CD4-positive, alpha-beta T cell treated with Interleukin-15 for 4 hours (primary cell): Measurements from ENCODE around the gene FAM110C.
A peak's percentile ranks its signal among the peaks of the same experiment; 100 is the strongest.
"Not testable (repeated sequence)": the region's sequence is repeated elsewhere in the genome, so short reads cannot be mapped to it uniquely, and the experiment has no call there.

Experiments
- DNase-seq: peaks from one replicate; pipeline ENCODE4 v3.0.0-alpha.2; 2020; ENCODE audit warnings: low spot score

The FAM110C gene

DNA sequence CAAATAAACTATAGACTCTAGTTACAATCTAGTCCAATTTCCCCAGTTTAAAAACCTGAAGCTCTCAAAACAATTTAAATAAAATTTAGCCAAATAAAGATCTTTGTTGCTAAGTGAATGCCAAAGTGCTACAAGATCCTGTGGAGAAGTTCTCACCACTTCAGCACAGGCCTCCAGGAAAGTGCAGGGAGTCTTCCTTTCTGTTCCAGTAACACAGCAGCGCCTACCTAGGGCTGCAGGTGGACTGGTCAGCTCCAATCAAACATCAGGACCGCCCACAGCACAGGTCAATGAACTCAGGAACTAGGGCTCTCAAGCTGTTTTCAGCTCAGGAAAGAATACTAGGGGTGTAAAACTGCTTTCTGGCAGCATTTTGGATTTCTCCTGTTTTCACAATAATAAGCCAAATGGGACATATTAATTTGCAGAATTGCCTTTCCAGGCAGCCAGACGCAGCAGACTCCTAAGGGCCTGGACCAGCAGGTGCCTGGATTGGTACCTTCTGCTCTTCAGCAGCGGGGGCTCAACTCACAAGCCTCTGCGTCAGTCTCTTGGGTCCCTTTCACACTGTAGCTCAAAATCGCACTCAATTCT is 1.5 kb downstream of the FAM110C start:
- DNase-seq, result no peak

DNA sequence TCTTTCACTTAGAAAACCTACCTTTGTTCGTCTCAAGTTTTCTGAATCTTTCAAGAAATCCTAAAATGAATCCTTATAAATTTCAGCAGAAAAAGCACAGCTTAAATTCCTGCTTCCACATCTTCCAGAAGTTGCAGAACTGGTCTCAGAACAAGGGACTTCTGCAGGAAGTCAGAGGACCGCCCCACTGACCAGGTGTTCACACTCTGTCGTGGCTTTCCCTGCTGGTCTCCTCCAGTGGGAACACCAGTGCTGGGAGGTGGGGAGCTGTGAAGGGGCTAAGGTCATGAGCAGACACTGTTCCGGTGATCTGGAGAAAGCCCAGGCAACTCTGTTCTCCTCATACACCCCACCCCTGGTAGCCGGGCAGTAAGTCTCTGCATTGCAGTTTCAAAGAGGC is 3.5 kb downstream of the FAM110C start:
- DNase-seq, result no peak

DNA sequence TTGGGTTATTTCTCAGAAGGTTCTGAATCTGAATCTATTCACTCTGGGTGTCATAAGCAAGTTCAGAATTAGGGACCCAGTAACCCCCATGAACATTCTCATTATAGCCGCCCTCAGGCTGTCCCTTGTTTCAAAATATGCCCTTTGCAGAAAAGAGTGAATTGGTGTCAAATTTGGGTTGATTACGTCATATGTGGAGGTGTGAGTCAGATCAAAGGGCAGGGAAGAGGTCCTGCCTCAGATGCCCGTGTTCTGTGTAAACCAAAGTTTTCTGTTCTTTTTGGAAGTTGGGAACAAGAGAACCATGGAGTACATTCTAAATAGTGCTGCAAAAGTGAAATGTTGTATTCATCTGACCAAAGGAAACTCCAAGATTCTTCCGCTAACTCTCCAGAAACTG is 5.8 kb downstream of the FAM110C start:
- no peak for DNase-seq

DNA sequence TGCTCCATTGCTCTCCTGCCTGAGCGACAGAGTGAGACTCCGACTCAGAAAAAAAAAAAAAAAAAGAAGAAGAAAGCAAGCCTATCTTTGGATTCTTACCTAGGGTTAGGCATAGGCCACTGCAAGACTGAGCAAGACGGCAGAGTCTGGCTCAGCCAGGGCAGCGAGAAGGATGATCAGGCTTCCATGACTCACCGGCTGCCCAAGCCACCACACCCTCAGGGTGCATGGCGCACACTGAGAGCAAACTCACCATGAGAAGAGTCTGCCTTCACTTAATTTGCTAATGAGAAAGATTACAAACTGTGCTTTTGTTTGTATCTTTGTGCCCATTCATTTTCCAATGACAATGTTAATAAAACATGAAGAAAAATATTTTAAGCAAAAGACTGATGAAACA is 8.2 kb downstream of the FAM110C start:
- DNase-seq, result no peak

DNA sequence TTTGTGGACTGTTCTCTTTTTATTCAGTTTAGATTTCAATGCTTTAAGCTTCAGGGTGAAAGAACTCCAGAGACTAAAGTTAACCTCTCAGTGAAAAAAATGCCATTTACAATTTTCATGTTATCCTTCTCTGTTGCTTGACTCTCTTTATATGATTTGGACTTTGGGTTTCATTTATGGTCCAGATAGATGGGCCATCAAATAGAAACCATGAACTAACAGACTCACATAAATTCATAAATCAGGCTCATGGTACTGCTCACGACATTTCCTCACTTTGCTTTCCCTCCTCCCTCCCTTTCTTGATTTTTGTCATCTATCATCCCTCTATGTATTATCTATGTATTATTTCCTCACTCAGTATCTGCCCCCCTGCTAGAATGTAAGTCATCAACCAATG is 10.0 kb downstream of the FAM110C start:
- DNase-seq, result no peak

DNA sequence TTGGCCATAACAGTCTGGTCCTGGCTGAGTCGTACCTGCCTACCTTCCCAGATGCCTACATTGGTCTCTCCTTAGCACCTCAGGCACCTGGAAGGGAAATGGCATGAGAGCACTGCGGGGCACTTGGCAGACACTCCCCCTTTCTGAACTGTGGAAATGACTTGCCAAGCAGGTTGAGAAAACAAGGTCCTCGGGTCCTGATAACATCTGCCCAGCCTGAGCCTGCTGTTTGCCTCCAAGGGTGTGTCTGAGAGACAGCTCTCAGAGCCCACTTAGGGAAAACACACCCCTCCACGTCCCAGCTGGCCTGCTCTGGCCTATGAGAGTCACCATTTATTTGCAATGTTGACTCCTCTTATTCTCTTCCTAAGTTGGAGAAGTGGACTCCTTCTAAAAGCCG is 10.5 kb downstream of the FAM110C start:
- DNase-seq, result no peak

DNA sequence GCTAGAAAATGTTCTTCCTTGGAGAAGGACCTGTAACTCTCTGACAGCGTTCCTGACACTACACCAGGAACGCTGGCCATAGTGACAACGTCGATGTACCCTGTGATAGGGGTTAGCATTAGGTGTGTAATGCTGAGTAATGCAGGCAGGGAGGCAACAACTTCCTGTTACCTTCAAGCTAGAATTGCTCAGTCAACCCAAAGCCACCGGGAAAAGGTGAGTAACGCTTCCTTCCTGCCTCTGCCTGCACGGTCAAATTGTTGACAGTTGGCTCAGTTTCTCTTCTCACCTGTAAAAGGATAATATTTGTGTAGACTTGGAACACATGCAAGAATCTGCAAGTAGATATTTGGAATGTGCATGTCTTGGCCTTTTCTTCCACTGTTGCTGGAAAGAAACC is 12.7 kb downstream of the FAM110C start:
- peak; percentile 63 for DNase-seq

DNA sequence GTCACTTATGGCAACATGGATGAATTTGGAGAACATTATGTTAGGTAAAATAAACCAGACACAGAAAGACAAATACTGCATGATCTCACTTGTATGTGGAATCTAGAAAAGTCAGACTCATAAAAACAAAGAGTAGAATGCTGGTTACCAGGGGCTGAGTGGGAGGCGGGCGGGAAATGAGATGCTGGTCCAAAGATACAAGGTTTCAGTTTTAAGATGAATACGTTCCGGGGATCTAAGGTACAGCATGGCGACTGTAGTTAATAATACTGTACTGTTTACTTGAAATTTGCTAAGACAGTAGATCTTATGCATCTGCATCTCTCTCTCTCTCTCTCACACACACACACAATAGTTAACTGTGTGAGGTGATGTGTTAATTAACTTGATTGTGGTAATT is 14.2 kb downstream of the FAM110C start:
- DNase-seq, result no peak

DNA sequence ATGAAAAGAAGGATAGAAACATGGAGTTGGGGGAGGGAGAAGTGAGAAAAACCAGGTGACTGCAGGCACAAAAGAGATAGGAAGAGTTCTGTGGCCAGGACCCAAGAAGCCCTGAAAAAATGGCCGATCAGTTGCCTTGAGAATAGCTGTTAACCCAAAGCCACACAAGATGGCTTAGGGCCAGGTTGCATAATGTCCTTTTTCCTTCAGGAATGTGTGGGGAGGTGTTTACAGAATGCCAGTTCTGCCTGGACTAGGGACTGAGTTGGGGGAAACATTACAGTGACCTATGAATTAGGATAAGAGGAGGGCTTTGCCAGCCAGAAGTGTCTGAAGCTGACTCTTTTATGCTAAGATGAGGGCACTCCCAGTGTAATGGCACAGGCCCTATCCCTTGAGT is 17.1 kb downstream of the FAM110C start:
- DNase-seq, result no peak

DNA sequence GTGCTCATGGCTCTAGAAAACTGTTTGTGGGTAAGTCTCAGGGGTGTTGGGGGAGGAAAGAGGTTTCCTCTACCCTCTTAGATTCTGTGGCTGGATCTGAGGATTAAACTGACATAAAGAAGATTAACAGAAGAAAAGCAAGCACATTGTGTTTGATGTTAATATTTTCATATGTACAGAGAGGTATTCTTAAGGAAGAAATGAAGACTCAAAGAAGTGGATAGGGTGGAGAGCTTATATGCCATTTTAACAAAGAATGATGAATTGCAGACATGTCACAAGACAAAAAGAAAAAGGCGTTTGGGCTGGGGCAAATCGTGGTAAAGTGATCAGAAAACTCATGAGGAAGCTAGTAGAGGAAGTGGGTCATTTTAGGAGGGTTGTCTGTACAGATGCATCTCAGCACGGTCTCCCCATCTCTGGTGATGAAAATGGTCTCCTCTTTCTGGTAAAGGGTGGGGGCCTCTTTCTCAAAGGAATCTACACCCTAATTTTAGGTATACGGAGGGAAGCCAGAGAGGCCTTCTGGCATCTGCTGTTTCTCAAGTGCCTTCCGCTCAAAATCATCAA is 17.8 kb downstream of the FAM110C start:
- DNase-seq, result no peak

DNA sequence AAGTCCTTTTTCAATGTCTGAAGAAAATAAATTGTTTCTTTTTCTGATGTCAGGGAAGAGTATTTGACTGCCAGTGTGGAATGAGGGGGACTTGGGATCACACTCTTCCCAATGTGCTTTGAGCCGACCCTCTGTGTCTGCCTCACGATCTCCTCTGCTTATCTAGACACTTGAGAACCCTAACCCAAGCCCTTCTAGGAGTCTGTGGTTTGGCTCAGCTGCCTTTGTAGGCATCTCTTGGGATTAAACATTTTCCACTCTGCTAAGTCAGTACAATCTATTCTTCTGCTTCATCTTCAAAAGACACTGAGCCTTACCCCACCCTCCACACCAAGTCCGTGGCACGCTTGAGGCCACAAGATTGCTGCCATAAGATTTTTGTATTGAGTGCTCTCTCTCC is 19.4 kb downstream of the FAM110C start:
- no peak for DNase-seq

DNA sequence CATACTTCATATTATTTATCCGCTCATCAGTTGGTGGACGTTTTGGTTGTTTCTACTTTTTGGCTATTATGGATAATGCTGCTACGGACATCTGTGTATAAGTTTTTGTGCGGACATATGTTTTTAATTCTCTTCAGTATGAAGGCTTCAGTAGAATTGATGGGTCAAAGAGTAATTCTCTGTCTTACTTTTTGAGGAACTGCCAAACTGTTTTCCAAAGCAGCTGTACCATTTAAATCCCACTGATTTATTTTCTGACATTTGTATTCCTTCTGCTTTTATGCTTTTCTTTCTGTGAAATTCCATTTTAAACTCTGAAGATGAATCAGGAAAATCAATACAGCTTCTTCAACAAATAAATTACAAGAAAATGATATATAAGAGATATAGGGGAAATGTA is 20.8 kb downstream of the FAM110C start:
- DNase-seq, result no peak

DNA sequence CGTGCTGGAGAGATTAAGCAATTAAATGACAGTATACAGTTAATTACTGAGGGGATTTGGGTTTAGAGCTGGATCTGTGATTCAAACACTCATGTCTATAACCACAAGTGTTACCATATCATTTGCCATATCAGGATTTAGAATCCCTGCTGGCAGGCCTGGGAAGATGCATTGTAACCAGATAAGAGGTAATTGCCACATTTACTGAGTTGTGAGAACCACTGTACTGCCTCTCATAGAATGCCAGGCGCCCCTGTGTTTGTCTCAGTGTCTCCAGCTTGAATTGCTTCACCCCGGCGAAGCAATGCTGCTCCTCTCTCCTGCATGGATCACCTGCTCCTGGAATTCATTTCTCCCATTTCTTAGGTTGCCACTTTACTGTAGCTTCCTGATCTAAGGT is 21.7 kb downstream of the FAM110C start:
- not testable (repeated sequence) for DNase-seq

DNA sequence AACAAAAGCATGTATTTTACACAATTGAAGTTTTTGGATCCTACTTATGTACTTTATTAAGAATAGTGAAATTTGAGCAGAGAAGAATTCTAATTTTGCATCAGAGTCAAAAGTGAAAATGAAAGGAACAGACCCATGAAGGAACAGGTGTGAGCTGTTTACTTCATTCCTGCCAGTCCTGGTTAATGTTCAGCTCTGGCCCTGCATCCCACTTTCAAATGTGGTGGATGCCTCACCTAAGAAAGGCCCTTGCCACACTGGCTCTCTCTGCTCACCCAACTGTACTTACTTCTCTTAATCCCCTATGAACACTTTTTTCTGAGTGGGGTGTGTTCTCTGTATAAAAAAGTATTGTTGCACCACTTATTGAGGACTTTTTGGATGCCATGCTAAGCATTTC is 22.2 kb downstream of the FAM110C start:
- peak; percentile 7 for DNase-seq

DNA sequence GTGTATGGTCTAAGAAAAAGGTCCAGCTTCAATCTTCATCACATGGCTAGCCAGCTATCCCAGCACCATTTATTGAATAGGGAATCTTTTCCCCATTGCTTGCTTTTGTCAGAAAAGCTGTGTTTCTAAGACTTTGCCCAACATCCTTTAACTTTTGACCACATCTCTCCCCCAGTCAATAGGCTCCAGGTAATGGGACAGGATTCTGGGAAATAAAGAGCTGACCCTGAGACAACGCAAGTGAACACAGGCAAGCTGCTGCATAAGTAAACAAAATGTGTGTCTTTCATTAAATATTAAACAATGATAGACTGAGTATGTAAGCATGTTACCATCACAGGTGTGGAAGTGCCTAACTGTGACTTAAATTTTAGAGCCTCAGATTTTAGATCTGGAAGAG is 23.0 kb downstream of the FAM110C start:
- DNase-seq, result no peak

DNA sequence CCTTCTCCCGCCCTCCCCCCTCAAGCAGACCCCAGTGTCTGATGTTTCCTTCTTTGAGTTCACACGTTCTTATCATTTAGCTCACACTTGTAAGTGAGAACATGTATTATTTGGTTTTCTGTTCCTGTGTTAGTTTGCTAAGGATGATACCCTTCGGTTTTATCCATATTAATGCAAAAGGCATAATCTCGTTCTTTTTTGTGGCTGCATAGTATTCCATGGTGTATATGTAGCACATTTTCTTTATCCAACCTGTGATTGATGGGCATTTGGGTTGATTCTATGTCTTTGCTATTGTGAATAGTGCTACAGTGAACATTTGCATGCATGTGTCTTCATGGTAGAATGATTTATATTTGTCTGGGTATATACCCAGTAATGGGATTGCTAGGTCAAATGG is 24.1 kb downstream of the FAM110C start:
- not testable (repeated sequence) for DNase-seq

DNA sequence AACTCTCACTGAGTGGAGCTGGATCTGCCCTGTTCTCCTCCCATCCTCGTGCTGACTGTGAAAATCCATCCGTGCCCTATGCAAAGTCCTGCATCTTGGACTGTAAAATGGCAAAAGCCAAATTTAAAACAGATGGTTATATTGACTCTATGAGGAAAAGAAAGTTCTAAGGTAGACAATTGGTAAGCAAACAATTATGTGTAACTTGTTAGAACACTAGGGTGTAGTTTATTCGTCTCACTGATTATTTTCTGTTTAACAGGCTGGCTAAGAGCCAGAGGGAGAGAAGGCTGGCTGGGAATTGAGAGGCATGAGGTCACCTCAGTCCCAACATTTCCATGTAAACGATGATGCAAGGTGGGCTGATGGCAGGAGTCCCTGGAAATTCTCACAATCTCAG is 26.0 kb downstream of the FAM110C start:
- DNase-seq, result not testable (repeated sequence)

DNA sequence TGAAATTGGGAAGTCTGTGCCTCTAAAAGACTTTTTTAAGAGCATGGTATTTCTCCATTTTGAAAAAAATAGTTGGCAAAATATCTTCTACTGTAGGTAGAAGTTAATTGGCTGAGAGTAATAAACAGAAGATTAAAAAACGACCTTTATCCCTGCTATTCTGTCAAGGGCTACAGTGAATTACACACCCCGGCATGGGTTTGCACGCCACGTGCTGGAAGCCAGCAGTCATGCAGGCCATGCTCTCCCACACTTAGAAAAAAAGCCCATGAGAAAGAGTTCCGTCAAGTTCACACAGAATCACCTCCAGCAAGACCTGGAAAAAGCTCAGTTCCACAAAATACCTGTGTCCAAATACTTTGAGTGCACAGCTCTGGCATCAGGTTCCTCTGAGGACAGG is 26.8 kb downstream of the FAM110C start:
- DNase-seq, result no peak

DNA sequence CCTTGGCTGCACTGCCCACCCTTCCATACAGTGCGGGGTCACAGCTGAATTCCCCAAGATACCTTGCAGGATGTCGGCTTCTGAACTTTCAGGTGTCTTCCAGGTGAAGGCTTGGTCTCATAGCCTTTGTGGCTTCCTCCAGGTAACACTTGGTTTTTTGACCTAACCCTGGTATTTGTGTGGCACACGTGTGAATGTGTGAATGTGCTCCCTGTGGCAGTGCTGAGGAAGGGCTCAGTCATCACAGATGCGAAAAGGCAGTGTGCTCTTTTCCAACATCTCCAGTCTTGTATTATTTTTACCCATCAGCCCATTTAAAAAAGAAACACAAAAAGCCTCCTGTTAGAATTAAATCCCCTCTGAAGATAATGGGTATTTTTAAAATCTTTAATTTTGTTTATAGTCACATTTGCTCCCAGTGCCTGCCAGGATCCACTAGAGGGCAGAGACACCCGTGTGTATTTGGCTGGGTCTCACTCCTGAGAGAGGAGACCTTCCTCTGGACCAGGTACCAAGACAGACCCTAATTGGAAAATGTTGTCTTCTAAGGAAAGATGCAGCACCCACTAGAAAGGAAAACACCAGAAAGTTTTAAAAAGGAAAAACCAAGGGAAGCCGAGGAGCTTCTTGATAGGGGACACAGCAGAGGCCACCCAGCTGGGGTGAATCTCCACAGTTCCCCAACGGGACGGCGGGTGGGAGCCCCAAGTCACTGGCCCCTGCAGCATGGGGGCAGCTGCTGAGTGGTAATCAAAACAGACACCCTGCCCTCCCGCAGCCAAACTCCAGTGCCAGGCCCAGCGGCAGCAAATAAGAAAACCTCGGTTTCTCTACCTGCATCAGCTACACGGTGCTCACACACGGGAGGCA is 27.7 kb downstream of the FAM110C start:
- DNase-seq, result peak; percentile 13

DNA sequence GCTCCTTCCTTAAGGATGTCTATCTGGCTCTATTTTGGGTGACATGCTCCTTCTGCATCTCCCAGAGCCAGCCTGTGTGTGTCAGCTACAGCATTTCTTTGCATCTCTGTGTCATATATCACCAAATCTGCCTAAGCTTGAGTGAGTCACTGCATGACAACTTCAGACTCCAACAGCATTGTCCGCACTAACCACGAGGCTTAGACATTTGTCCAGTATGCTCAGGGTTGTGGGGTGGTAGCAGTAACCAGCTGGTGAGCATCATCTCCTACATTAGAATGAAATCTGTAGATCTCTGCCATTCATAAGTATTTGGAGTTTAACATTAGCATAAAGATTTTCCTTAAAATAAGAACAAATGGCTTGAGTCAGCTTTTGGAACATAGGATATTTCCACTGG is 30.4 kb downstream of the FAM110C start:
- DNase-seq, result not testable (repeated sequence)

DNA sequence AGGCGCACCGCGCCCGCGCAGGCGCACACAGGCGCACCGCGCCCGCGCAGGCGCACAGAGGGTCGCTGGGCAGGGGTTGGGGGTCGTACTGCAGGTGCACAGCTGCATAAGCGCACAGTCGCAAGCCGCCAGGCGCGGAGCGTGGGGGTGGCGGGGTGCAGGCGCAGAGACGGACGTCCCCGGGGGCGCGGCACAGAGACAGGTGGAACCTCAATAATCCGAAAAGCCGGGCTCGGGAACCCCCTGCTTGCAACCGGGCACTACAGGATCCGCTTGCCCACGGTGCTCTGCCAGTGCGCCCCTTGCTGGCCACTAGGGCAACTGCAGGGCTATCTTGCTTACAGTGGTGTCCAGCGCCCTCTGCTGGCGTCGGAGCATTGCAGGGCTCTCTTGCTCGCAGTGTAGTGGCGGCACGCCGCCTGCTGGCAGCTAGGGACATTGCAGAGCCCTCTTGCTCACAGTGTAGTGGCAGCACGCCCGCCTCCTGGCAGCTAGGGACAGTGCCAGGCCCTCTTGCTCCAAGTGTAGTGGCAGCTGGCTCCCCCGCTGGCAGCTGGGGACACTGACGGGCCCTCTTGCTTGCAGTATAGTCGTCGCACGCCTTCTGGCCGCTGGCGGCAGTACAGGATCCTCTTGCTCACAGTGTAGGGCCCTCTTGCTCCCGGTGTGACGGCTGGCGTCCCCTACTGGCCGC is 34.9 kb downstream of the FAM110C start:
- DNase-seq, result peak; percentile 34

DNA sequence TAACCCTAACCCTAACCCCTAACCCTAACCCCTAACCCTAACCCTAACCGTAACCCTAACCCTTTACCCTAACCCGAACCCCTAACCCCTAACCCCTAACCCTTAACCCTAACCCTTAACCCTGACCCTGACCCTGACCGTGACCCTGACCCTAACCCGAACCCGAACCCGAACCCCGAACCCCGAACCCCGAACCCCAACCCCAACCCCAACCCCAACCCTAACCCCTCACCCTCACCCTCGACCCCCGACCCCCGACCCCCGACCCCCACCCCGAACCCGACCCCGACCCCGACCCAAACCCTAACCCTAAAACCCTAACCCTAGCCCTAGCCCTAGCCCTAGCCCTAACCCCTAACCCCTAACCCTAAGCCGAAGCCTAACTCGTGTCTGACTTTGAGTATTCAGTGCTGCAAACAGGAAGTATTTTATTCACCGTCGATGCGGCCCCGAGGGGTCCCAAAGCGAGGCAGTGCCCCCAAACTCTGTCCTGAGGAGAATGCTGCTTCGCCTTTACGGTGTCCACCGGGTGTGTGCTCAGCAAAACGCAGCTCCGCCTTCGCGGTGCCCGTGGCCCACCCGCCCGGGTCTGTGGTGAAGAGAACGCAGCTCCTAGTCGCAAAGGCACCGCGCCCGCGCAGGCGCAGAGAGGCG is 36.0 kb downstream of the FAM110C start:
- no peak for DNase-seq
